ENCODE measurements around the gene GFRA3.

DNA sequence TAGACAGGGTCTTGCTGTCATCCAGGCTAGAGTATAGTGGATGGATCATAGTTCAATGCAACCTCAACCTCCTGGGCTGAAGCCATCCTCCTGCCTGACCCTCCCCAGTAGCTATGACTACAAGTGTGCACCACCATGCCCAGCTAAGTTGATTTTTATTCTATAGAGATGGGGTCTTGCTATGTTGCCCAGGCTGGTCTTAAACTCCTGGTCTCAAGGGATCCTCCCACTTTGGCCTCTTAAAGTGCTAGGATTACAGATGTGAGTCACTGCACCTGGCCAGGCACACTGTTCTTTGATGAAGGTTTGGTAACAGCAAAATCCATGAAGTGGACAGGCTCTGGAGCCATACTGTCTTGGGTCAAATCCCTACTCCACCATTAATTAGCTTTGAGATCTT lies 6.5 kb upstream of the GFRA3 start:
- TF ChIP-seq, protein P1, sequence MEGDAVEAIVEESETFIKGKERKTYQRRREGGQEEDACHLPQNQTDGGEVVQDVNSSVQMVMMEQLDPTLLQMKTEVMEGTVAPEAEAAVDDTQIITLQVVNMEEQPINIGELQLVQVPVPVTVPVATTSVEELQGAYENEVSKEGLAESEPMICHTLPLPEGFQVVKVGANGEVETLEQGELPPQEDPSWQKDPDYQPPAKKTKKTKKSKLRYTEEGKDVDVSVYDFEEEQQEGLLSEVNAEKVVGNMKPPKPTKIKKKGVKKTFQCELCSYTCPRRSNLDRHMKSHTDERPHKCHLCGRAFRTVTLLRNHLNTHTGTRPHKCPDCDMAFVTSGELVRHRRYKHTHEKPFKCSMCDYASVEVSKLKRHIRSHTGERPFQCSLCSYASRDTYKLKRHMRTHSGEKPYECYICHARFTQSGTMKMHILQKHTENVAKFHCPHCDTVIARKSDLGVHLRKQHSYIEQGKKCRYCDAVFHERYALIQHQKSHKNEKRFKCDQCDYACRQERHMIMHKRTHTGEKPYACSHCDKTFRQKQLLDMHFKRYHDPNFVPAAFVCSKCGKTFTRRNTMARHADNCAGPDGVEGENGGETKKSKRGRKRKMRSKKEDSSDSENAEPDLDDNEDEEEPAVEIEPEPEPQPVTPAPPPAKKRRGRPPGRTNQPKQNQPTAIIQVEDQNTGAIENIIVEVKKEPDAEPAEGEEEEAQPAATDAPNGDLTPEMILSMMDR (IDR thresholded peaks at IDR 0.05) = no peak
- TF ChIP-seq MXD4 (CRISPR knock-in tag; IDR thresholded peaks at IDR 0.05; ENCODE audit: borderline replicate concordance) (no peak), FOXJ3 (CRISPR knock-in tag; IDR thresholded peaks at IDR 0.05; ENCODE audit: borderline replicate concordance) (no peak), SMAD3 (CRISPR knock-in tag; IDR thresholded peaks at IDR 0.05; ENCODE audit: borderline replicate concordance) (no peak)

Data from WTC11 (cell line).